Tibial artery (tissue), 4 donors: Measurements from ENCODE around the gene SEC24D.
"Not testable (repeated sequence)": the region's sequence is repeated elsewhere in the genome, so short reads cannot be mapped to it uniquely, and the experiment has no call there.

ENCODE experiments used
- DNase-seq, 2 donors: peaks; one replicate each; pipeline ENCODE4 v3.0.0-alpha.2; 2019
- H3K27ac ChIP-seq, 2 donors: fragments of 200-600 bp; sonication (generic) in 1 of 2; 1 replicate in 1 of 2; 2 replicates in 1 of 2; pipeline ENCODE4 v1.5.1; 2018 to 2019; ENCODE audit warnings: mild to moderate bottlenecking in 1 of 2
- H3K27me3 ChIP-seq, 2 donors: fragments of 200-600 bp; sonication (generic) in 1 of 2; one replicate each; pipeline versions ENCODE4 v1.5.1 to v1.6.0; 2016 to 2019
- H3K36me3 ChIP-seq, 3 donors: fragments of 200-600 bp; sonication (generic) in 2 of 3; one replicate each; pipeline ENCODE4 v1.5.1; 2016 to 2019; ENCODE audit warnings: mild to moderate bottlenecking in 2 of 3
- H3K4me1 ChIP-seq, 4 donors: fragments of 200-600 bp; sonication (generic) in 2 of 4; 1 replicate in 3 of 4; 2 replicates in 1 of 4; pipeline ENCODE4 v1.5.1; 2016 to 2019
- H3K4me3 ChIP-seq, 2 donors: fragments of 200-600 bp; sonication (generic) in 1 of 2; 1 replicate in 1 of 2; 2 replicates in 1 of 2; pipeline ENCODE4 v1.5.1; 2018 to 2019; ENCODE audit warnings: mild to moderate bottlenecking in 2 of 2
- H3K9me3 ChIP-seq, 3 donors: fragments of 200-600 bp; sonication (generic) in 1 of 3; one replicate each; pipeline ENCODE4 v1.5.1; 2016 to 2019
- CTCF ChIP-seq, 2 experiments: fragments of 200-600 bp in 1 of 2; fragments of 450-650 bp in 1 of 2; IDR thresholded peaks; one replicate each; pipeline ENCODE4 v1.5.1; 2017 to 2019; ENCODE audit warnings: antibody characterized with exemption in 2 of 2, mild to moderate bottlenecking in 1 of 2, moderate library complexity in 1 of 2
- intact Hi-C: fragments of 100-400 bp; cut with DNase I; formaldehyde crosslinking; loops from one replicate; pipeline ENCODE4 v1.15.0; 2023; ENCODE audit warnings: low total_unique reads

The SEC24D gene

GRCh38 chr4:118879409-118879808 lies 43.5 kb upstream of the SEC24D start:
- Histone ChIP-seq H3K36me3 (no peaks in the 10 kb centered on the region), H3K4me3 (no peak overlapping the region), H3K27me3 (no peaks in the 10 kb centered on the region), H3K9me3 (no peaks in the 10 kb centered on the region), H3K4me1 (no peaks in the 10 kb centered on the region), H3K27ac (no peak overlapping the region)
- no peak for TF ChIP-seq CTCF (IDR thresholded peaks at IDR 0.05)
- intact Hi-C loops, result no loop called here
- DNase-seq, result no peak

GRCh38 chr4:118878507-118878906 lies 42.6 kb upstream of the SEC24D start:
- H3K36me3 ChIP-seq, H3K27me3 ChIP-seq, H3K4me3 ChIP-seq, DNase-seq, intact Hi-C loops, H3K9me3 ChIP-seq, H3K4me1 ChIP-seq, H3K27ac ChIP-seq: not testable (repeated sequence)

GRCh38 chr4:118877797-118878196 lies 41.9 kb upstream of the SEC24D start:
- intact Hi-C loops, result no loop called here
- Histone ChIP-seq H3K36me3 (no peaks in the 10 kb centered on the region), H3K27ac (no peak overlapping the region), H3K27me3 (no peaks in the 10 kb centered on the region), H3K9me3 (no peaks in the 10 kb centered on the region), H3K4me1 (no peaks in the 10 kb centered on the region), H3K4me3 (no peak overlapping the region)
- no peak for DNase-seq
- TF ChIP-seq CTCF (IDR thresholded peaks at IDR 0.05), result no peak

GRCh38 chr4:118872181-118872580 lies 36.3 kb upstream of the SEC24D start:
- H3K4me3 ChIP-seq, result no peak overlapping the region
- H3K4me1 ChIP-seq, result peaks cover 0 to 9% (median 2%) of the 10 kb centered on the region in 4 donors
- DNase-seq, result no peak
- H3K36me3 ChIP-seq, result no peaks in the 10 kb centered on the region
- H3K27ac ChIP-seq, result no peak overlapping the region
- H3K9me3 ChIP-seq, result no peaks in the 10 kb centered on the region
- intact Hi-C loops, result no loop called here
- TF ChIP-seq CTCF (IDR thresholded peaks at IDR 0.05), result no peak
- no peaks in the 10 kb centered on the region for H3K27me3 ChIP-seq

GRCh38 chr4:118869808-118870342 lies 33.9 kb upstream of the SEC24D start:
- H3K9me3 ChIP-seq, result no peaks in the 10 kb centered on the region
- DNase-seq, result no peak
- no peak overlapping the region for H3K27ac ChIP-seq
- no peaks in the 10 kb centered on the region for H3K27me3 ChIP-seq
- peaks cover 0 to 9% (median 4%) of the 10 kb centered on the region in 4 donors for H3K4me1 ChIP-seq
- no peak overlapping the region for H3K4me3 ChIP-seq
- intact Hi-C loops, result no loop called here
- no peak for TF ChIP-seq CTCF (IDR thresholded peaks at IDR 0.05)
- no peaks in the 10 kb centered on the region for H3K36me3 ChIP-seq

- Histone ChIP-seq H3K4me3 (no peak overlapping the region), H3K27ac (no peak overlapping the region), H3K4me1 (peaks cover 0 to 9% (median 5%) of the 10 kb centered on the region in 4 donors), H3K36me3 (no peaks in the 10 kb centered on the region), H3K27me3 (no peaks in the 10 kb centered on the region), H3K9me3 (no peaks in the 10 kb centered on the region)
- DNase-seq, result no peak
- TF ChIP-seq CTCF (IDR thresholded peaks at IDR 0.05), result no peak
- intact Hi-C loops, result no loop called here
Observed at GRCh38 chr4:118867311-118868067, 31.6 kb upstream of the SEC24D start.
